Choroid plexus epithelial cell (primary cell): ENCODE measurements around the gene MS4A6A.
"Not testable (repeated sequence)": the region's sequence is repeated elsewhere in the genome, so short reads cannot be mapped to it uniquely, and the experiment has no call there.

Experiments
- DNase-seq: peaks from one replicate; pipeline ENCODE4 v3.0.0-alpha.2; 2010; ENCODE audit warnings: low read depth
- H3K4me3 ChIP-seq: 2 replicates; pipeline ENCODE4 v1.5.1; 2011; ENCODE audit warnings: low read depth, mild to moderate bottlenecking, control low read depth, low read length, moderate library complexity
- TF ChIP-seq, protein P1 (sequence below): conservative IDR thresholded peaks from 2 replicates; pipeline ENCODE4 v1.5.1; 2011; ENCODE audit warnings: low read depth, mild to moderate bottlenecking, control low read depth, inconsistent platforms, low read length, moderate library complexity

Gene MS4A6A

GRCh38 chr11:60164550-60165075 is 18.3 kb downstream of the MS4A6A start:
- TF ChIP-seq, protein P1, sequence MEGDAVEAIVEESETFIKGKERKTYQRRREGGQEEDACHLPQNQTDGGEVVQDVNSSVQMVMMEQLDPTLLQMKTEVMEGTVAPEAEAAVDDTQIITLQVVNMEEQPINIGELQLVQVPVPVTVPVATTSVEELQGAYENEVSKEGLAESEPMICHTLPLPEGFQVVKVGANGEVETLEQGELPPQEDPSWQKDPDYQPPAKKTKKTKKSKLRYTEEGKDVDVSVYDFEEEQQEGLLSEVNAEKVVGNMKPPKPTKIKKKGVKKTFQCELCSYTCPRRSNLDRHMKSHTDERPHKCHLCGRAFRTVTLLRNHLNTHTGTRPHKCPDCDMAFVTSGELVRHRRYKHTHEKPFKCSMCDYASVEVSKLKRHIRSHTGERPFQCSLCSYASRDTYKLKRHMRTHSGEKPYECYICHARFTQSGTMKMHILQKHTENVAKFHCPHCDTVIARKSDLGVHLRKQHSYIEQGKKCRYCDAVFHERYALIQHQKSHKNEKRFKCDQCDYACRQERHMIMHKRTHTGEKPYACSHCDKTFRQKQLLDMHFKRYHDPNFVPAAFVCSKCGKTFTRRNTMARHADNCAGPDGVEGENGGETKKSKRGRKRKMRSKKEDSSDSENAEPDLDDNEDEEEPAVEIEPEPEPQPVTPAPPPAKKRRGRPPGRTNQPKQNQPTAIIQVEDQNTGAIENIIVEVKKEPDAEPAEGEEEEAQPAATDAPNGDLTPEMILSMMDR, result no peak

DNA sequence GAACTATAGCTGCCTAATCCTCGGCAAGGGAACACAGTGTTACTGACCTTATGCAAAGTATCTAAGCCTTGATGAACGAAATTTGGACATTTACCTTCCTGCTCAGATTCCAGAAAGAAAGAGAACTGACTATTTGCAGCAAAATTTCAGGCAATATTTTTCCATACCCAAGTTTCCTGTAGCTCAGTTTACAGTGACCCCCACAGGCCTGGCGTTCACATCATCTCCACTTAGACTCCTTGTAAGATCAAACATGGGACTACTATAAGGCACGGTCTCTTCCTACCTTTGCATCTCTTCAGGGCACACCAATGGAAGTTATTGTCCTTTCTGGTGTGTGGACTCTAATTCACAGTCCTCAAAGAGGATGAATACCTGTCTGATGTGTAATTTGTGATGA is 21.1 kb downstream of the MS4A6A start:
- TF ChIP-seq, protein P1, result no peak
- no peak for DNase-seq
- no peak overlapping the region for H3K4me3 ChIP-seq

More at GRCh38 chr11:60164550-60165075, 18.3 kb downstream of the MS4A6A start:
- DNase-seq, result no peak
- H3K4me3 ChIP-seq, result no peak overlapping the region

DNA sequence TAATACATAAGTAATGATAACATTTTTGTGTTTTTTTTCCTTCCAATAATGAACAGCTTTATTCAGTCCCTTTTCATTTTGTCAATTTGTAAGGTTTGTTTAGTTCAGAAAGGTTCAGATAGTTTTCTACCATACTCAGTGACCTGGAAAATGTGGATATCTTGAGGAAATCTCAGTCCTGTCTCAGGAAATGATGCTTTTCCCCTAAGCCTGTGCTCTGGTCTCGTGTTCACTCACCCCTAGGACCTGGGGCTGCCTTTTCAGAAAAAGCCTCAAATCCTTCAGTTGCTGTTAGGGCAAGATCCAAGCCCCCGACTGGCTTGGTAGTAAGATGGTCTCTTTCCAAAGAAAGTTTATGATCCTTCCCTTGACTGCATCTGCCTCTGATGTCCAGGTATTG is 21.8 kb downstream of the MS4A6A start:
- TF ChIP-seq, protein P1, result no peak
- DNase-seq, result no peak
- H3K4me3 ChIP-seq, result no peak overlapping the region

DNA sequence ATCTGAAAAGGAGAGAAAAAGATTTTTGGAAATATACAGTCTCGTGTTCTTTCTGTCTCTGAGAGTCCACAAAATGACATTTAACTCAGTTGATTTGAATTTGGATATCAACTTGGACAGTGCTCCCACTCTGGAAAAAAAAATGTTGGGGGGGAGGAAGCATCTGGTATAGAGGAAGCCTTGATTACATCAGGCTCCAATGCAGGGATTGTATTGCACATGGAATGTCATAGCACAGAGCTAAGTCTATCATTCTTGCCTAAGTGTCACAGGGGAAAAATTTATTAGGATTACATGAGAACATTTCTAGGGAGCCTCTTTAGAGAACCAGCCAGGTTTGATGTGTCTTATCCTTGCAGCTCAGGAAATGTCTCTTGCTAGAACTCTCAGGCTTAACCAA is 23.0 kb downstream of the MS4A6A start:
- TF ChIP-seq, protein P1, result no peak
- no peak for DNase-seq
- no peak overlapping the region for H3K4me3 ChIP-seq

- no peak for DNase-seq
- TF ChIP-seq, protein P1, result no peak
- no peak overlapping the region for H3K4me3 ChIP-seq
Measured at GRCh38 chr11:60159284-60159683, 23.6 kb downstream of the MS4A6A start.

- TF ChIP-seq, protein P1, result no peak
- no peak for DNase-seq
- no peak overlapping the region for H3K4me3 ChIP-seq
Measured at GRCh38 chr11:60158636-60159035, 24.2 kb downstream of the MS4A6A start.

GRCh38 chr11:60155931-60156330 is 27.0 kb downstream of the MS4A6A start:
- no peak for DNase-seq
- TF ChIP-seq, protein P1, result no peak
- H3K4me3 ChIP-seq, result no peak overlapping the region

DNA sequence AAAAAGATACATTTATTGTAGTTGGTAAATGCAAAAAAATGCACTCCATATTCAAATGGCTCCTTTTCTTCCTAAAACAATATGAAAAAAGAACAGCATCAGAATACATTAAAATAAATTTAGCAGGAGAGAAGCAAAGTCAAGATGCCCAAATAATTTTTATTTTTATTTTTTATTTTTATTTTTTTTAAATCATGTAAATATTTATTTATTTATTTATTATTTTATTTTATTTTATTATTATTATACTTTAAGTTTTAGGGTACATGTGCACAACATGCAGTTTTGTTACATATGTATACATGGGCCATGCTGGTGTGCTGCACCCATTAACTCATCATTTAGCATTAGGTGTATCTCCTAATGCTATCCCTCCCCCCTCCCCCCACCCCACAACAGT is 30.2 kb downstream of the MS4A6A start:
- not testable (repeated sequence) for DNase-seq, H3K4me3 ChIP-seq
